ENCODE measurements around the gene DLGAP5. TPM values are rescaled to one million over a fixed set of nuclear protein-coding genes. Genes with fewer than 3 reads are reported as not detected.

Gene DLGAP5
- total RNA-seq, 2 experiments from 2014 or later: 75.4 to 84.0 TPM

DNA sequence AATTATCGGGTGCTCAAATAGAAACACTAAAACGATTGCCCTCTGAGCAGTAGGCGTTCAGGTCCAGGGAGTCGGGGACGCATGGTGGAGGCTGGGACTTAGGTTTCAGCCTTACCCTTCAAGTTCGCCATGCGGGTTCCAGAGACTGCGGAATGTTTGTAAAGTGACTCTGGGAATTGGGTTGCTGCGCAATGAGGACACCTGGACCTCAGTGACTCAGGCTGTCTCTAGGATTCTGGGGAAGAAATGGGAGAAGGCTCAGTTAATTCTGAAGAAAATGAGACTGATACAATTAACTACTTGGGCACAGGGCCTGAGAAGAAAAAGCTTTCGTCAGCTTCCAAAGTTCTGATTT is 61.2 kb downstream of the DLGAP5 start:
- CTCF ChIA-PET: interaction anchor here (1.2 to 1.8 kb wide), 2 partner anchors 28 to 40 kb away, joined by 3 to 5 read pairs; no protein-coding TSS in a partner anchor
- DNase-seq: no peak
- peak overlapping the region; percentile 67 for H3K4me3 Mint-ChIP-seq
- no peak for ATAC-seq
- intact Hi-C loops (cut with micrococcal nuclease): no loop called here
- peaks cover 33% of the 10 kb centered on the region for H3K27me3 Mint-ChIP-seq
- H3K36me3 Mint-ChIP-seq (ENCODE audit: low read depth): no peaks in the 10 kb centered on the region
- H3K9me3 Mint-ChIP-seq: no peaks in the 10 kb centered on the region
- POLR2A ChIA-PET: interaction anchor here (0.6 to 2.2 kb wide), 2 partner anchors 18 to 27 kb away, joined by 3 to 6 read pairs; no protein-coding TSS in a partner anchor
- peaks cover 10% of the 10 kb centered on the region for H3K4me1 Mint-ChIP-seq (ENCODE audit: low read depth)
- TF ChIP-seq, protein P1, sequence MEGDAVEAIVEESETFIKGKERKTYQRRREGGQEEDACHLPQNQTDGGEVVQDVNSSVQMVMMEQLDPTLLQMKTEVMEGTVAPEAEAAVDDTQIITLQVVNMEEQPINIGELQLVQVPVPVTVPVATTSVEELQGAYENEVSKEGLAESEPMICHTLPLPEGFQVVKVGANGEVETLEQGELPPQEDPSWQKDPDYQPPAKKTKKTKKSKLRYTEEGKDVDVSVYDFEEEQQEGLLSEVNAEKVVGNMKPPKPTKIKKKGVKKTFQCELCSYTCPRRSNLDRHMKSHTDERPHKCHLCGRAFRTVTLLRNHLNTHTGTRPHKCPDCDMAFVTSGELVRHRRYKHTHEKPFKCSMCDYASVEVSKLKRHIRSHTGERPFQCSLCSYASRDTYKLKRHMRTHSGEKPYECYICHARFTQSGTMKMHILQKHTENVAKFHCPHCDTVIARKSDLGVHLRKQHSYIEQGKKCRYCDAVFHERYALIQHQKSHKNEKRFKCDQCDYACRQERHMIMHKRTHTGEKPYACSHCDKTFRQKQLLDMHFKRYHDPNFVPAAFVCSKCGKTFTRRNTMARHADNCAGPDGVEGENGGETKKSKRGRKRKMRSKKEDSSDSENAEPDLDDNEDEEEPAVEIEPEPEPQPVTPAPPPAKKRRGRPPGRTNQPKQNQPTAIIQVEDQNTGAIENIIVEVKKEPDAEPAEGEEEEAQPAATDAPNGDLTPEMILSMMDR (IDR thresholded peaks at IDR 0.05): no peak
- H3K27ac Mint-ChIP-seq: no peak overlapping the region

DNA sequence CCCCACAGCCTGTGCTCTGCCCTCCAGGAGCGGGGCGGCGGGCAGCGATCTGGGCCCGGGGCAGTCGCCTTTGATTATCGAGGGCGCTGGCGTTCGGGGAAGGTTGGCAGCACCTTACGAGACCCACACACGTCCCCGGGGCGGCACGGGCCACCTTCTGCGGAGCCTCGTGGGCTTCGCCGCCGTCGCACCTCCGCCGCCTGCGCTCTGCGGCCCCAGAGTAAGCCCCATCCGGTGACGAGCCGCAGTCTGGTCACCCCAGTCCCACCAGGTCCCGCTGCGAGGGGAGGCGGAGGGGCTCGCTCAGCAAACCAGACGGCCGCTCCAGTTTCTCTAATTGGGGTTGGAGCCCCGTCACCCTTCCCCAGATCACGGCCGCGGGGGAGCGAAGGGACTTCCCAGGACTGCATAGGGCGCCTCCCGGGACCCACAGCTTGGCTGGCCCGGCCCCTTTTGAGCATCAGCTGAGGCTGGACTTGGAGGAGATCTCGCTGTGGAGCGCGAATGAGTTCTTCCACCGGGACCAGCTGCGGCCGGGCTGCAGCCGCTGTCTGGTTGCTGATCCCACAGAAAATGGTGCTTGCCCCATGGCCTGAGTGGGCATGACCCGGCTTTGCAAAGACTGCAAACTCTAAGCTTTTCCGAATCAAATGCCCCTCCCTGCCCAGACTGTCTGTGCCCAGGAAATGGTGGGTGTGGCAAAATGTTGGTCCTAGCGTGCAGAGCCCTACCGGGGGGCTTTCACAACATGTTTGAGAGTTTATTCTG is 61.8 kb downstream of the DLGAP5 start:
- H3K27ac Mint-ChIP-seq: peak overlapping the region; percentile 20
- H3K27me3 Mint-ChIP-seq: peaks cover 33% of the 10 kb centered on the region
- DNase-seq (peak; percentile 64), ATAC-seq (peak; percentile 83)
- intact Hi-C loops (cut with micrococcal nuclease): no loop called here
- TF ChIP-seq, protein P1 (IDR thresholded peaks at IDR 0.05): no peak
- CTCF ChIA-PET: interaction anchor here (1.2 to 1.8 kb wide), 3 partner anchors 27 to 40 kb away, joined by 3 to 5 read pairs (median 5); no protein-coding TSS in a partner anchor
- H3K4me3 Mint-ChIP-seq: peak overlapping the region; percentile 67
- H3K9me3 Mint-ChIP-seq: no peaks in the 10 kb centered on the region
- no peaks in the 10 kb centered on the region for H3K36me3 Mint-ChIP-seq (ENCODE audit: low read depth)
- H3K4me1 Mint-ChIP-seq (ENCODE audit: low read depth): peaks cover 10% of the 10 kb centered on the region
- POLR2A ChIA-PET: interaction anchor here (0.6 to 2.2 kb wide), 3 partner anchors 17 to 78 kb away, joined by 3 to 6 read pairs (median 3); partner anchors contain the start of gene MAPK1IP1L

- Mint-ChIP-seq H3K4me3 (peak within 1 kb of the TSS; percentile 67), H3K36me3 (ENCODE audit: low read depth) (no peaks in the 10 kb centered on the region), H3K9me3 (no peaks in the 10 kb centered on the region), H3K27me3 (peaks cover 33% of the 10 kb centered on the region), H3K4me1 (ENCODE audit: low read depth) (peaks cover 10% of the 10 kb centered on the region), H3K27ac (peak within 1 kb of the TSS; percentile 20)
- TF ChIP-seq, protein P1 (IDR thresholded peaks at IDR 0.05): no peak
- CTCF ChIA-PET: interaction anchor here (1.4 to 1.8 kb wide), 2 partner anchors 32 to 39 kb away, joined by 5 read pairs; no protein-coding TSS in a partner anchor
- POLR2A ChIA-PET: interaction anchor here (0.9 to 2.2 kb wide), 2 partner anchors 25 to 78 kb away, joined by 3 to 6 read pairs; partner anchors contain the start of gene MAPK1IP1L
- DNase-seq (peak; percentile 27), ATAC-seq (peak; percentile 52)
- intact Hi-C loops (cut with micrococcal nuclease): no loop called here
Measured at GRCh38 chr14:55129086-55129427, 62.3 kb downstream of the DLGAP5 start, which contains the start of gene LGALS3. Gene LGALS3, plus strand, starts transcription at chr14:55129252. Its CDS starts 8,122 bp downstream, at chr14:55137374.

GRCh38 chr14:55128386-55129085 is 62.8 kb downstream of the DLGAP5 start:
- no peaks in the 10 kb centered on the region for H3K36me3 Mint-ChIP-seq (ENCODE audit: low read depth)
- H3K27me3 Mint-ChIP-seq: peaks cover 33% of the 10 kb centered on the region
- intact Hi-C loops (cut with micrococcal nuclease): no loop called here
- no peak for ATAC-seq
- H3K4me3 Mint-ChIP-seq: peak overlapping the region; percentile 60
- no peak for DNase-seq
- H3K4me1 Mint-ChIP-seq (ENCODE audit: low read depth): peaks cover 10% of the 10 kb centered on the region
- TF ChIP-seq, protein P1 (IDR thresholded peaks at IDR 0.05): no peak
- no peak overlapping the region for H3K27ac Mint-ChIP-seq
- no peaks in the 10 kb centered on the region for H3K9me3 Mint-ChIP-seq
- POLR2A ChIA-PET: interaction anchor here (0.9 to 2.2 kb wide), 3 partner anchors 25 to 77 kb away, joined by 3 to 7 read pairs (median 6); partner anchors contain the start of gene MAPK1IP1L
- CTCF ChIA-PET: interaction anchor here (1.1 to 1.8 kb wide), 3 partner anchors 10 to 39 kb away, joined by 3 to 5 read pairs (median 5); no protein-coding TSS in a partner anchor

Data from activated CD8-positive, alpha-beta T cell treated with anti-CD3 and anti-CD28 coated beads for 36 hours (primary cell).